Right kidney (tissue), 1 donor: ENCODE measurements around the gene ACTMAP.
"Not testable (repeated sequence)": the region's sequence is repeated elsewhere in the genome, so short reads cannot be mapped to it uniquely, and the experiment has no call there.

ENCODE experiments used
- DNase-seq: peaks from one replicate; pipeline ENCODE4 v3.0.0-alpha.2; 2016

Gene ACTMAP

GRCh38 chr19:40744554-40745401 is 5.5 kb downstream of the ACTMAP start:
- peak; percentile 30 for DNase-seq

- no peak for DNase-seq
Observed at GRCh38 chr19:40743926-40744325, 6.4 kb downstream of the ACTMAP start.

- no peak for DNase-seq
Observed at GRCh38 chr19:40742886-40743285, 7.4 kb downstream of the ACTMAP start.

GRCh38 chr19:40742477-40742876 is 7.8 kb downstream of the ACTMAP start:
- no peak for DNase-seq

- no peak for DNase-seq
Observed at GRCh38 chr19:40741527-40742390, 8.5 kb downstream of the ACTMAP start.

GRCh38 chr19:40740747-40741146 is 9.5 kb downstream of the ACTMAP start:
- no peak for DNase-seq

- DNase-seq: no peak
Observed at GRCh38 chr19:40739871-40740703, 10.2 kb downstream of the ACTMAP start.

- no peak for DNase-seq
Observed at GRCh38 chr19:40739030-40739839, 11.0 kb downstream of the ACTMAP start.

- DNase-seq: no peak
Observed at GRCh38 chr19:40737102-40737644, 13.1 kb downstream of the ACTMAP start.

- no peak for DNase-seq
Observed at GRCh38 chr19:40736661-40737060, 13.6 kb downstream of the ACTMAP start.

GRCh38 chr19:40735013-40735771 is 15.1 kb downstream of the ACTMAP start:
- DNase-seq: no peak

- DNase-seq: no peak
Observed at GRCh38 chr19:40733149-40733548, 17.1 kb downstream of the ACTMAP start.

- DNase-seq: not testable (repeated sequence)
Observed at GRCh38 chr19:40732304-40732703, 18.0 kb downstream of the ACTMAP start.

- DNase-seq: not testable (repeated sequence)
Observed at GRCh38 chr19:40730065-40730464, 20.2 kb downstream of the ACTMAP start.

- DNase-seq: no peak
Observed at GRCh38 chr19:40726279-40726678, 24.0 kb downstream of the ACTMAP start.

GRCh38 chr19:40724855-40725254 is 25.4 kb downstream of the ACTMAP start:
- no peak for DNase-seq

- no peak for DNase-seq
Observed at GRCh38 chr19:40724315-40724714, 26.0 kb downstream of the ACTMAP start.

- DNase-seq: no peak
Observed at GRCh38 chr19:40723661-40724254, 26.5 kb downstream of the ACTMAP start.

- no peak for DNase-seq
Observed at GRCh38 chr19:40721936-40722661, 28.2 kb downstream of the ACTMAP start.
